Rectal smooth muscle tissue (tissue), 1 donor: ENCODE measurements around the gene DUSP3.

ENCODE experiments used
- H3K27ac ChIP-seq: one replicate; pipeline ENCODE4 v1.7.0; 2013; ENCODE audit warnings: low read depth, low read length, inconsistent platforms
- H3K27me3 ChIP-seq: one replicate; pipeline ENCODE4 v1.7.0; 2013; ENCODE audit warnings: low read length; ENCODE audit not compliant: control insufficient read depth, insufficient read depth
- H3K36me3 ChIP-seq: one replicate; pipeline ENCODE4 v1.7.0; 2013; ENCODE audit warnings: low read length; ENCODE audit not compliant: control insufficient read depth, insufficient read depth
- H3K4me1 ChIP-seq: one replicate; pipeline ENCODE4 v1.7.0; 2013; ENCODE audit warnings: low read length; ENCODE audit not compliant: control insufficient read depth, insufficient read depth
- H3K4me3 ChIP-seq: one replicate; pipeline ENCODE4 v1.7.0; 2013; ENCODE audit warnings: low read length
- H3K9ac ChIP-seq: one replicate; pipeline ENCODE4 v1.7.0; 2013; ENCODE audit warnings: low read length

The DUSP3 gene

GRCh38 chr17:43778337-43779144, at the start of gene DUSP3:
DUSP3 (minus strand) TSS chr17:43778977; CDS start chr17:43778924, 53 bp downstream.
- H3K36me3 ChIP-seq, result peaks cover 7% of the 10 kb centered on the region
- no peaks in the 10 kb centered on the region for H3K27me3 ChIP-seq
- peak within 1 kb of the TSS; percentile 75 for H3K4me3 ChIP-seq
- H3K27ac ChIP-seq, result peak within 1 kb of the TSS; percentile 99
- H3K9ac ChIP-seq, result peak within 1 kb of the TSS; percentile 60
- peaks cover 8% of the 10 kb centered on the region for H3K4me1 ChIP-seq

- H3K27ac ChIP-seq, result no peak overlapping the region
- H3K9ac ChIP-seq, result no peak overlapping the region
- H3K36me3 ChIP-seq, result no peaks in the 10 kb centered on the region
- no peak overlapping the region for H3K4me3 ChIP-seq
- H3K4me1 ChIP-seq, result peaks cover 6% of the 10 kb centered on the region
- no peaks in the 10 kb centered on the region for H3K27me3 ChIP-seq
Measured at GRCh38 chr17:43827596-43827995, 48.8 kb upstream of the DUSP3 start.

- Histone ChIP-seq H3K27me3 (no peaks in the 10 kb centered on the region), H3K4me3 (no peak overlapping the region), H3K9ac (no peak overlapping the region), H3K27ac (no peak overlapping the region), H3K36me3 (no peaks in the 10 kb centered on the region), H3K4me1 (peaks cover 6% of the 10 kb centered on the region)
Measured at GRCh38 chr17:43826206-43826605, 47.4 kb upstream of the DUSP3 start.

GRCh38 chr17:43825567-43825966, 46.8 kb upstream of the DUSP3 start:
- peaks cover 6% of the 10 kb centered on the region for H3K4me1 ChIP-seq
- H3K36me3 ChIP-seq, result no peaks in the 10 kb centered on the region
- H3K27ac ChIP-seq, result no peak overlapping the region
- H3K27me3 ChIP-seq, result no peaks in the 10 kb centered on the region
- no peak overlapping the region for H3K9ac ChIP-seq
- H3K4me3 ChIP-seq, result no peak overlapping the region

- no peak overlapping the region for H3K4me3 ChIP-seq
- H3K36me3 ChIP-seq, result no peaks in the 10 kb centered on the region
- H3K4me1 ChIP-seq, result peaks cover 6% of the 10 kb centered on the region
- peak overlapping the region; percentile 56 for H3K27ac ChIP-seq
- no peak overlapping the region for H3K9ac ChIP-seq
- no peaks in the 10 kb centered on the region for H3K27me3 ChIP-seq
Measured at GRCh38 chr17:43823350-43824084, 44.7 kb upstream of the DUSP3 start.

GRCh38 chr17:43822570-43823190, 43.9 kb upstream of the DUSP3 start:
- no peaks in the 10 kb centered on the region for H3K36me3 ChIP-seq
- H3K27ac ChIP-seq, result peak overlapping the region; percentile 56
- peaks cover 6% of the 10 kb centered on the region for H3K4me1 ChIP-seq
- H3K9ac ChIP-seq, result no peak overlapping the region
- no peak overlapping the region for H3K4me3 ChIP-seq
- no peaks in the 10 kb centered on the region for H3K27me3 ChIP-seq

- Histone ChIP-seq H3K9ac (no peak overlapping the region), H3K27ac (no peak overlapping the region), H3K36me3 (no peaks in the 10 kb centered on the region), H3K27me3 (no peaks in the 10 kb centered on the region), H3K4me1 (peaks cover 6% of the 10 kb centered on the region), H3K4me3 (no peak overlapping the region)
Measured at GRCh38 chr17:43820759-43821158, 42.0 kb upstream of the DUSP3 start.

- no peaks in the 10 kb centered on the region for H3K36me3 ChIP-seq
- no peaks in the 10 kb centered on the region for H3K27me3 ChIP-seq
- no peak overlapping the region for H3K4me3 ChIP-seq
- H3K9ac ChIP-seq, result no peak overlapping the region
- H3K27ac ChIP-seq, result no peak overlapping the region
- peaks cover 6% of the 10 kb centered on the region for H3K4me1 ChIP-seq
Measured at GRCh38 chr17:43818966-43819365, 40.2 kb upstream of the DUSP3 start.

- Histone ChIP-seq H3K27ac (no peak overlapping the region), H3K4me3 (no peak overlapping the region), H3K9ac (no peak overlapping the region), H3K36me3 (no peaks in the 10 kb centered on the region), H3K27me3 (no peaks in the 10 kb centered on the region), H3K4me1 (no peaks in the 10 kb centered on the region)
Measured at GRCh38 chr17:43817826-43818225, 39.0 kb upstream of the DUSP3 start.

- H3K4me3 ChIP-seq, result no peak overlapping the region
- no peak overlapping the region for H3K27ac ChIP-seq
- H3K36me3 ChIP-seq, result no peaks in the 10 kb centered on the region
Measured at GRCh38 chr17:43816336-43817320, 37.9 kb upstream of the DUSP3 start.

GRCh38 chr17:43814714-43815113, 35.9 kb upstream of the DUSP3 start:
- Histone ChIP-seq H3K9ac (no peak overlapping the region), H3K27ac (no peak overlapping the region), H3K27me3 (no peaks in the 10 kb centered on the region), H3K4me1 (no peaks in the 10 kb centered on the region), H3K4me3 (no peak overlapping the region), H3K36me3 (no peaks in the 10 kb centered on the region)

More at GRCh38 chr17:43816336-43817320, 37.9 kb upstream of the DUSP3 start:
- Histone ChIP-seq H3K27me3 (no peaks in the 10 kb centered on the region), H3K9ac (no peak overlapping the region), H3K4me1 (no peaks in the 10 kb centered on the region)
